ENCODE data around the gene SYNM. TPM values are rescaled to one million over a fixed set of nuclear protein-coding genes. Genes with fewer than 3 reads are reported as not detected.

Gene SYNM
- total RNA-seq, 1 experiment from 2014 or later, result 23.7 TPM

DNA sequence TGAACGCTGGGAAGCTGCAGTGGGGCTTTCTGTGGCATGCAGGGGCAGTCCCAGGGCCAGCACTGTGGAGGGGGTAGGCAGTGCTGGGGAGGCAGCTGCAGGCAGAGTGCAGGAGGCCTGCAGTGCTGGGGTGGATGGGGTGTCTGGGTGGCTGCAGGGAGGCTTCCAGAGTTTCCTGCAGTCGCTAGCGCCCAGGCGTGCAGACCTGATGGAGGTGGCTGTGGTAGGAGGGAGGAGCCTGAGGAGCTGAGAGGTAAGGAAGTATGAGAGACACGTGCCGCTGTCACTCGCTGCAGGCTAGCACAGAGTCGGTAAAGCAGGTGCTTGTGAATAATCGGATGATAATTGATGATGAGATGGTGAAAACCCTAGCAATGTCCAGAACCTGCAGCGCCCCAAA is 16.3 kb downstream of the SYNM start:
- Histone ChIP-seq H3K27ac (no peak overlapping the region), H3K36me3 (peaks cover 12% of the 10 kb centered on the region), H3K27me3 (no peaks in the 10 kb centered on the region), H3K4me1 (peaks cover 22% of the 10 kb centered on the region), H3K9me3 (replicated peaks) (no peaks in the 10 kb centered on the region), H3K4me3 (no peak overlapping the region)
- no peak for DNase-seq

DNA sequence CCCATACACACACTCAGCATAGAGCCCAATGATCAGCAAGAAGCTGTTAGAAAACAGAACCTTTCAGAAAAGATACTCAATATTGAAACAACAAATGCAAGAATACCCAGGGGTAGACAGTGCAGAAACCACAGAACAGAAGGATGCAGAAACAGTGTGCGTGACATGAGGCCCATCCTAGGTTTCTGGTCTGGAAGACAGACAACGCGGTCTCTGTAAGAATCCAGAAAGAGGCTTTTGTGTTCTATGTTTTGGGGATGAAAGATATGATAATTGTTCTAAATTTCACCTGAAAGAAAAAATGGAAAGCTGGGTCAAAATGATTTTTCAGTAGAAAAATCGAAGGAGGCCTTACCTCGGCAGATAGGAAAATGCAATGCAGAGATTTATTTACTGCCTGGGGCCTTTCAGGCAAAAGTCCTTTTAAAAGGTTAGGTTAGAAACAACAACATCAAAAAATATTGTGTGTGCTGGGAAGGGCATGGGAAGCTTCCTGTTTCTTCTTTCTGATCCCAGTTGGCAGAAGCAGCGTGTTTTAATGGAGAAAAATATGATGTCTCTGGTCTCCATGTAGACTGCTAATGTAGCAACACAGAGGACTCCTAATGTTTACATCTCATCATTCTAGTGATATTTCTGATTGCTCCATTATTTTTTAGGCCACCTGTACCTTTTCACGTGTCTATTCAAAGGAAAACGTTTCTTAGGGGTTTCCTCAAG is 17.0 kb downstream of the SYNM start:
- Histone ChIP-seq H3K4me3 (no peak overlapping the region), H3K4me1 (peaks cover 24% of the 10 kb centered on the region), H3K36me3 (peaks cover 7% of the 10 kb centered on the region), H3K27ac (no peak overlapping the region), H3K9me3 (replicated peaks) (no peaks in the 10 kb centered on the region), H3K27me3 (no peaks in the 10 kb centered on the region)
- no peak for DNase-seq

DNA sequence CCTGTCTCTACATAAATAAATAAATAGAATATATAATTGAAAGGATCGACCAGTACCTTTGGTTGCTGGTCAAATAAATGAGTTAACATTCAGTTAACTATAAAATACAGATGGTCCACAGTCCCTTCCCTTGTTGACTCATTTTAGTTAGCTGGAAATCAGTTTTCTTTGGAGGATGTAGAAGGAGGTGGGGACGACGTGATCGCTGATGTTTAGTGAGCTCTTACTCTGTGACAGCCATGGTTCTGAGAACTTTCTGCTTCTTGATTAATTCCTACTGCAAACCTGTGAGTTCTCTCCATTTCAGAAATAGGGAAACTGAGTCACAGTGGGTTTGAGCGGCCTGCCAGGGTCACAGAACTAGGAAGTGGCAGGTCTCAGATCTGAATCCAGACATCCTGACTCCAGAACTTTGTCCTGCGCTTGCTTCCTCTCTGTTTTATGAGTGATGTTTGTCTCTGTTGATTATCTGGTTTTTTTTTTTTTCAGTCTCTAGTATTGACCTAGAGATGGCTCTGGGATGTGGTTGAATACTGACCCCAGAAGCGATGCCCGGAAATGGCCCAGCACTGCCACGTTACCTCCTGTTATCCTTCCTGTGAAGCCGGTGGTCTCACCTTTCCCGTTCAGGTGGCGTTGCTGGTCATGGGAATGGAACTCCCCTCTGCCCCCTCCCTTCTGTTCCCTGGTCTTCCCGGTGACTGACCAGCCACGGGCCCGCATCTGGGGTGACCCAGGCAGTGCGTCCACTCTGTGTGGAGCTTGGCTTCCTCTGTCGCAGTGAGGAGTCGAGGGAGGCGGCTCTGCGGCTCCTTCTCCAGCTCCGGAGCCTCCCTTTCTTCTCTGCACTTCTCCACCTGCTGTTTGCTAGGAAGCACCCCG is 18.2 kb downstream of the SYNM start:
- Histone ChIP-seq H3K9me3 (replicated peaks) (no peaks in the 10 kb centered on the region), H3K27me3 (no peaks in the 10 kb centered on the region), H3K4me1 (peaks cover 24% of the 10 kb centered on the region), H3K4me3 (peak overlapping the region; percentile 32), H3K27ac (peak overlapping the region; percentile 74), H3K36me3 (peaks cover 12% of the 10 kb centered on the region)
- no peak for DNase-seq

DNA sequence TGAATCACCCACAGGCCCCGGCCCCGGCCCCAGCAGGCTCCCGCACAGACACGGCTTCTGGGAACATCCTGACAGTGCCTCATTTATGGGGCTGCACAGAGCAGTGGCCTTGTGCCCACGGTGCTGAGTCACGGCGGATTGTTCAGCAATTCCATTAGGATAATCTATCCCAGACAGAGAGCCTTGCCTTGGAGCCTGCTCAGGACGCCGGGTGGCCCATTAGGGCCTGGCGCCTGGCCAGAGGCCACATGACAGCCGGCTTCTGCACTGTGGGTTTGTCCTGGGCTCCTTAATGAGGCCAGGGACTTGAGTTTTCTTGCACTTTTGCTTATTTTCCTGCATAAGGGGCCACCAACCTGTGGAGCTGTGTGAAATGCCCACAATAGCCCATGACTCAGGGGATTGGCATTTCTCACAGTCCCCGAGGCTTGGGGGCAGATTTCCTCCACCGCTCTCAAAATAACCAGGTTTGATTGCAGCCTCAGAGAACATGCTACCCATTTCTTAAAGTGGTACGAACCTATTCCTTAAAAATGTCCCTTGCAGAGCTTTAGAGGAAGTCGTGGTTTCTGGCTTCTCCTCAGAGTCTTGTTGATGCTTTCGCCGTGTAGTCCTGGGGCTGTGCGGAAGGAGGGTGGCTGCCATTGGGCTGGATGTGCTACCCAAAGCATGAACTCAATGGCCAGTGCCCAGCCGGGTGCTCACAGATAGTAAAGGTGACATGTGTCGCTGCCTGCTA is 19.0 kb downstream of the SYNM start:
- Histone ChIP-seq H3K27me3 (no peaks in the 10 kb centered on the region), H3K36me3 (peaks cover 16% of the 10 kb centered on the region), H3K4me3 (peak overlapping the region; percentile 32), H3K9me3 (replicated peaks) (no peaks in the 10 kb centered on the region), H3K27ac (peak overlapping the region; percentile 74), H3K4me1 (peaks cover 24% of the 10 kb centered on the region)
- peak; percentile 97 to 98 for DNase-seq

DNA sequence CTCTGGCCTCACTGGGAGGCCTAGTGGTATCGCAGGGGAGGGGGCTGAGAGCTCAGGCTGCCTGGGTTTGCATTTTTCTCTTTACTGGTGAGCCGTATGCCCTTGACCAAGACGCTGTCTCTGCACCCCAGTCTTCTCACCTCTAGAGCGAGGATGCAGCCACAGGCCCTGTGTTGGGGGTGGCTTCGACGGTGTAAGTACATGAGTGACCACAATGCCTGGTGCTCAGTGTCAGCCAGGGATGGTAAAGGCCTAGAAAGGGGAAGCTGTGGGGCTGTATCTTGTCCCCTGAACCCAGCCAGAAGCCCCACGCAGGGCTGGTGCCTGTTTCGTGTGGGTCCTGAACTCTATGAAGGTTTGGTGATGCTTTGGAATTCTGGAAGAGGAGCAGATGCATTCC is 19.8 kb downstream of the SYNM start:
- no peak for DNase-seq
- peaks cover 24% of the 10 kb centered on the region for H3K4me1 ChIP-seq
- peaks cover 20% of the 10 kb centered on the region for H3K36me3 ChIP-seq
- peak overlapping the region; percentile 74 for H3K27ac ChIP-seq
- no peaks in the 10 kb centered on the region for H3K9me3 ChIP-seq (replicated peaks)
- no peaks in the 10 kb centered on the region for H3K27me3 ChIP-seq
- H3K4me3 ChIP-seq, result no peak overlapping the region

DNA sequence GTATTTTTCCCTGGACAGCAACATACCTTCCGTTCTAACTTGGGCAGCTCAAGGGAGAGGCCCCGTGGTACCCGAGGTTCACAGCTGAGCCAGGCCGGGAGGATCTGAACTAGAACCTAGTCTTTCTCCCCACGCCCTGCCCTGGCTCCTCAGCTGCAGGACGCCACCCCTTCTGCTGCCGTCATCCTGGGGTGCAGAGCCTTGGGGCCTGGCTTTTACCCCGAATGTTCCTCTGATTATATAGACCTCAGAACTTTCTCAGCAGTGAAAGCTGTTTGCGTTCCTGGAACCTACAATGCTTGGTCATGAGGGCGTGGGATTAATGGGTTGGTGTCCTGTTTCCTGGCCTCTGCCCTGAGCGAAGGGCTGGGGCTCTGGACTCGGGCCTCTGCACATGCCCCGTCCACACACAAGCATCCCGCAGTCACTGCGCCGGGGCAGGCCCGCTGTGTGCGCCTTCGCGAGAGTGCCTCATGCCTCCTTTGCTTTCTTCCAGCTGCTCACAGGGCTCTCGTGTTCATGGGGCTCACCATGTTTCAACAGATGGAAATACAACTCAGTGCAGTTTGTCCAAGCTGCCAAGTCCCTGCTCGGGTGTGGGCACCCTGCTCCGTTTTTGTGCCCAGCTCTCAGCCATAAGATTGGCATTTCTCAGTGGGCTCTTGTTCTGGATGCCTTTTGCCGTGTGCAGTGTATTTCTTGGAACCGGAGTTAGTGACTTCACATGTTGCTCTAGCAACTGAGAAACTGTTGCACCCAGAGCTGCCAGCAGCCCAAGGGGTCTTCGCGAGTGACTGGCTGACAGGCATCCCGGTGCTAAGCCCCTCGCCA is 20.4 kb downstream of the SYNM start:
- H3K9me3 ChIP-seq (replicated peaks), result no peaks in the 10 kb centered on the region
- H3K4me3 ChIP-seq, result no peak overlapping the region
- H3K36me3 ChIP-seq, result peaks cover 27% of the 10 kb centered on the region
- H3K27me3 ChIP-seq, result no peaks in the 10 kb centered on the region
- peaks cover 24% of the 10 kb centered on the region for H3K4me1 ChIP-seq
- DNase-seq, result no peak
- peak overlapping the region; percentile 74 for H3K27ac ChIP-seq

DNA sequence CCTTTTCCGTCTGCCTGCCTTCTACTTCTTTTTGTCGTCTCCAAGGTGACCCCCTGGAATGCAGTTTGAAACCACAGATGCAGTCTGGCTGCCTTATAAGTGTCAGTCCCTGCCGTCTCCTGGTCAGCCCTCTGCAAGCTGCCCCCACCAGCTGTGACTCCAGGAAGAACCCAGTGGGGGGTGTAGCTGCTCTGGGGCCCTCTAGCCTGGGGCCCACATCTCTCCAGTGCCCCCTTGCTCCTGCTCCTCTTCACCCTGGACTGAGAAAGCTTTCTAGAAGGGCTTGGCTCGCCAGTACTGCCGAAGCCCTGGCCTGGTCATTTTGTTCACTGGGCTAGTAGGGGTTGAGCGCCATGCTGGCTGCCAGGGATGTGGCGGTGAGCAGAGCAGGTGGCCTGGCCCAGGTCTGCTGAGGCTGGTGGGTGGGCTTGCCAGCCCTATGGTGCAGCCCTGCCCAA is 21.3 kb downstream of the SYNM start:
- H3K4me1 ChIP-seq, result peaks cover 24% of the 10 kb centered on the region
- H3K36me3 ChIP-seq, result peaks cover 35% of the 10 kb centered on the region
- no peak for DNase-seq
- H3K9me3 ChIP-seq (replicated peaks), result no peaks in the 10 kb centered on the region
- no peak overlapping the region for H3K27ac ChIP-seq
- no peak overlapping the region for H3K4me3 ChIP-seq
- no peaks in the 10 kb centered on the region for H3K27me3 ChIP-seq

DNA sequence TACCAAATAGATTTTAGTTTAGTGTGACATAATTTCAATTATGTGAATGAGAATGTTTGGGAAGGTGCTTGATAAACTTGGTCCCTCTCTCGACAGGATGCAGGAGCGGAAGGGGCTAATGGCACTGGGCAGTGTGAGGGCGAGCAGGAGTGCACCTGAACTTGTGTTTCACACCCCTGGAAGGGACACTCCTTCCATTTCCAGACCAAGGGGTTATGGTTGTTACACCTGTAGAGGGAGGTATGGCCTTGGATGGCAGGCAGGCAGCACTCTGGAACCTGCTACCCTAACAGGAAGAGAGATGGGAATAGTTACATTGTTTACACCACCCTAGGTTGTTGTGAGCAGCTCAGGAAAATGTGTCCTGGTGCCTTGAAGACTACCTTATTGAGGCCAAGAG is 22.1 kb downstream of the SYNM start:
- no peak for DNase-seq
- no peak overlapping the region for H3K27ac ChIP-seq
- H3K4me3 ChIP-seq, result no peak overlapping the region
- H3K4me1 ChIP-seq, result peaks cover 24% of the 10 kb centered on the region
- no peaks in the 10 kb centered on the region for H3K27me3 ChIP-seq
- H3K36me3 ChIP-seq, result peaks cover 41% of the 10 kb centered on the region
- H3K9me3 ChIP-seq (replicated peaks), result no peaks in the 10 kb centered on the region

DNA sequence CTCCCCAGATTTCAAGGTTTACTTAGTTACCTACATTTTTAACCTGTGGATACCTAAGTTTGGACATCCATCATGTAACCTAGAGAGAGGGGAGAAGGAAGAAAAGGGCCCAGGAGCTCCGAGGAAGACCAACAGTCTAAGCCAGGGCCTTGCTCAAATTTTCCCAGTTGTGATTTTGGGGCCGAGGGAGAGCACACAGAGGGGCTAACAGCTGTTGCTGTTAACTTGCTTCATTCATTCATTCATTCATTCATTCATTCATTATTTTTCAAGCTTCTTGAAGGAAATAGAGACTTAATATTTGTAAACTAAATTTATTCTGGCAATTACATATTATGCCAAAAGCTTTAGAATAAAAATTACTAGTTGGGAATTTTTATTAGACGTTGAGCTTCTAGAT is 22.9 kb downstream of the SYNM start:
- no peak overlapping the region for H3K27ac ChIP-seq
- no peaks in the 10 kb centered on the region for H3K27me3 ChIP-seq
- H3K36me3 ChIP-seq, result peaks cover 48% of the 10 kb centered on the region
- H3K4me3 ChIP-seq, result no peak overlapping the region
- H3K4me1 ChIP-seq, result peaks cover 24% of the 10 kb centered on the region
- no peak for DNase-seq
- no peaks in the 10 kb centered on the region for H3K9me3 ChIP-seq (replicated peaks)

DNA sequence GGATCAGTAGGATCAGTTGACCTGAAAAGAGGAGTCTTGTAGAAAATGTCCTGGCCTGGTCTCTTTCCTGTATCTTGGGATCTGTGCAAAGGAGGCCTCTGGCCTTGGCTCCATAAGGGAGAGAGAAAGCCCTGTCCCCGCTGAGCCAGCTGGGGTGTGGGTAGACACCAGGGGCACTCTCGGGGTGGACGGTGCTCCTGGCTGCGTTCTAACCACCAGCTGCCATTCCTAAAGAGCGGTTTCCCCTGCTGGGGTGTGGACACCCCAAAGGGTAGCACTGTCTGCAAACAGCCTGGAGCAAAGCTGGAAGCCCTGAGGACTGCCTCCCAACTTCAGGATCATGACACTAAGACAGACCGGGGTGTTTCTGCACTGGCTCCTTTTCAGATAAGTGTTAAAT is 23.5 kb downstream of the SYNM start:
- Histone ChIP-seq H3K27ac (no peak overlapping the region), H3K4me1 (peaks cover 24% of the 10 kb centered on the region), H3K27me3 (no peaks in the 10 kb centered on the region), H3K4me3 (no peak overlapping the region), H3K9me3 (replicated peaks) (no peaks in the 10 kb centered on the region), H3K36me3 (peaks cover 53% of the 10 kb centered on the region)
- DNase-seq, result no peak

DNA sequence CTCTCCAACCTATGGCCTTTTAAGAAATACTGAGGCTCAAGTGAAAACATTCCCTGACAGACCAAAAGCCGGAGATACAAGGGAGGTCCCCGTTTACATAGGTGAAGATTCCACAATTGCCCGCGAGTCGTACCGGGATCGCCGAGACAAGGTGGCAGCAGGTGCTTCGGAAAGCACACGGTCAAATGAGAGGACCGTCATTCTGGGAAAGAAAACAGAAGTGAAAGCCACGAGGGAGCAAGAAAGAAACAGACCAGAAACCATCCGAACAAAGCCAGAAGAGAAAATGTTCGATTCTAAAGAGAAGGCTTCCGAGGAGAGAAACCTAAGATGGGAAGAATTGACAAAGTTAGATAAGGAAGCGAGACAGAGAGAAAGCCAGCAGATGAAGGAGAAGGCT is 24.8 kb downstream of the SYNM start:
- H3K27me3 ChIP-seq, result no peaks in the 10 kb centered on the region
- H3K36me3 ChIP-seq, result peaks cover 55% of the 10 kb centered on the region
- H3K27ac ChIP-seq, result no peak overlapping the region
- no peak overlapping the region for H3K4me3 ChIP-seq
- peaks cover 19% of the 10 kb centered on the region for H3K4me1 ChIP-seq
- no peak for DNase-seq
- no peaks in the 10 kb centered on the region for H3K9me3 ChIP-seq (replicated peaks)

DNA sequence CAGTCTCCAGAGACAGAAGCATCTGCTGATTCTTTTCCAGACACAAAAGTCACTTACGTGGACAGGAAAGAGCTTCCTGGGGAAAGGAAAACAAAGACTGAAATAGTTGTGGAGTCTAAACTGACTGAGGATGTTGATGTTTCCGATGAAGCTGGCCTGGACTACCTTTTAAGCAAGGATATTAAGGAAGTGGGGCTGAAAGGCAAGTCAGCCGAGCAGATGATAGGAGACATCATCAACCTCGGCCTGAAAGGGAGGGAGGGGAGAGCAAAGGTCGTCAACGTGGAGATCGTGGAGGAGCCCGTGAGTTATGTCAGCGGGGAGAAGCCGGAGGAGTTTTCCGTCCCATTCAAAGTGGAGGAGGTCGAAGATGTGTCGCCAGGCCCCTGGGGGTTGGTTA is 25.4 kb downstream of the SYNM start:
- no peak overlapping the region for H3K27ac ChIP-seq
- no peaks in the 10 kb centered on the region for H3K27me3 ChIP-seq
- H3K36me3 ChIP-seq, result peaks cover 55% of the 10 kb centered on the region
- no peak for DNase-seq
- H3K4me3 ChIP-seq, result no peak overlapping the region
- H3K9me3 ChIP-seq (replicated peaks), result no peaks in the 10 kb centered on the region
- H3K4me1 ChIP-seq, result peaks cover 15% of the 10 kb centered on the region; the same call in 1 of the 2 replicates

DNA sequence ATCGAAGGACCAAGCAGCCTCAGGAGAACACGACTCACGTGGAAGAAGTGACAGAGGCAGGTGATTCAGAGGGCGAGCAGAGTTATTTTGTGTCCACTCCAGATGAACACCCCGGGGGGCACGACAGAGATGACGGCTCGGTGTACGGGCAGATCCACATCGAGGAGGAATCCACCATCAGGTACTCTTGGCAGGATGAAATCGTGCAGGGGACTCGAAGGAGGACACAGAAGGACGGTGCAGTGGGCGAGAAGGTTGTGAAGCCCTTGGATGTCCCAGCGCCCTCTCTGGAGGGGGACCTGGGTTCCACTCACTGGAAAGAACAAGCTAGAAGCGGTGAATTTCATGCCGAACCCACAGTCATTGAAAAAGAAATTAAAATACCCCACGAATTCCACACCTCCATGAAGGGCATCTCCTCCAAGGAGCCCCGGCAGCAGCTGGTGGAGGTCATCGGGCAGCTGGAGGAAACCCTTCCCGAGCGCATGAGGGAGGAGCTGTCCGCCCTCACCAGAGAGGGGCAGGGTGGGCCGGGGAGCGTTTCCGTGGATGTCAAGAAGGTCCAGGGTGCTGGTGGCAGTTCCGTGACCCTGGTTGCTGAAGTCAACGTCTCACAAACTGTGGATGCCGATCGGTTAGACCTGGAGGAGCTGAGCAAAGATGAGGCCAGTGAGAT is 26.0 kb downstream of the SYNM start:
- Histone ChIP-seq H3K4me1 (peaks cover 15% of the 10 kb centered on the region; the same call in 1 of the 2 replicates), H3K36me3 (peaks cover 55% of the 10 kb centered on the region), H3K27me3 (no peaks in the 10 kb centered on the region), H3K27ac (no peak overlapping the region), H3K4me3 (no peak overlapping the region), H3K9me3 (replicated peaks) (no peaks in the 10 kb centered on the region)
- DNase-seq, result no peak
